HG03066 (cell line): ENCODE results near the gene ZBTB47.

Experiments
- ATAC-seq: cut with Tn5 transposase; IDR thresholded peaks from one replicate; pipeline ENCODE4 v1.9.1; 2021; ENCODE audit warnings: low read depth; ENCODE audit not compliant: unreplicated experiment

ZBTB47 gene

DNA sequence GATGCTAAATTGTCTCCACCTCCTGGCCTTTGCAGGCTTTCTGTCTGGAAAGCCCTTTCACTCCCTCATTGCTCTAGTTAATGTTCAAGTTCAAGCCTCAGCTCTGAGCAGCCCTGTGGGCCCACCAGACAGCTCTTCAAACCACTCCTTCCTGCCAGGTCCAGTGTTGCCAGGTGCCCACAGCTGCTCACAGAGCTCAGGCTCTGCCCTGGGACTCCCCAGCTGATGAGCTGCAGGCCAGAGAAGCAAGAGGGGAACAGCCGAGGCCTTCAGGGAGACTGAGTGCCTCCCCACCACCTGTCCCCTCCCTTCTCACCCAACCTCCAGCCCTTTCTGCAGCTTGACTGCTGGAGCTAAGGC, 1.3 kb upstream of the ZBTB47 start:
- ATAC-seq: no peak

DNA sequence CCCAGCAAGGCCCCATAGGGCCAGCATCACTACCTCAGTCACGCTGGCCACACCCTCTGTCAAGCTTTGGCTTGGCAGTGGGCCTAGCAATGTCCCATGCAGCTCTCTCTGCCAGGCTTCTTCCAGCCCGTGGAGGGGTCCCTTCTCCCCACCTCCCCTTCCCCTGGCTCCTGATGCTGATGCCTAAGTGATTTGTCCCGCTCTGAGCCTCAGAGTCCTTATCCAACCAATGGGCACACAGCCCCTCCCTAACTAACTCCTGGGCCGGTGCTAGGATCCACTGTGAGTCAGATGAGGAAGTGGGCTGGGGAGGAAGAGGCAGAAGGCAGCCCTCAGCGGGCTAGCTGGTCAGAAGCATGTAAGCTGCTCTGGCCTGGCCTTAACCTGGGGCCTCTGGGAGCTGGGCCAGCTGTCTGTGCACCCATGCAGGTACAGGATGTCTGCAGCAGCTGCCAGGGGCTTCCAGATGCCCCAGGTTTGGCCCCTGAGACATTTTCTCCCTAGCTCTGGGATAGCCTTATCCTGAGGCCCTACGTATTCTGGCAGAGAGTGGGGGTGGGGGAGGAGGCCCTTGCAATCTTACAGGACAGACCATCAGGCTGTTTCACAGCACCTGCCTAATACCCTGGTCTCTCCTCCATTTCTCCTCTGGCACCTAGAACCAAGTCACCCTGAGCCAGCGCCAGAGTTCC, 740 bp upstream of the ZBTB47 start:
- ATAC-seq: peak; percentile 64

DNA sequence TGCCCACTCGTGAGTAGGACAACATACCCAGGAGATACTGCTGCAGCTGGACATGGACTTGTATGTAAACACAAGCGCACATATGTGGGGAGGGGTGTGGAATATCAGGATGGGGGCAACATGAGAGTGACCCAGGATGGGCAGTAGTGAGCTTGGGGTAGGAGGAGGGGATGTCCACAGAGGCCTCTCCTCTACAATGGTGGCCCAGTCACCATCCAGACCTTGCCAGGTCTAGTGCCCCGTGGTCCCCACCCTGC, 266 bp upstream of the ZBTB47 start:
- no peak for ATAC-seq

DNA sequence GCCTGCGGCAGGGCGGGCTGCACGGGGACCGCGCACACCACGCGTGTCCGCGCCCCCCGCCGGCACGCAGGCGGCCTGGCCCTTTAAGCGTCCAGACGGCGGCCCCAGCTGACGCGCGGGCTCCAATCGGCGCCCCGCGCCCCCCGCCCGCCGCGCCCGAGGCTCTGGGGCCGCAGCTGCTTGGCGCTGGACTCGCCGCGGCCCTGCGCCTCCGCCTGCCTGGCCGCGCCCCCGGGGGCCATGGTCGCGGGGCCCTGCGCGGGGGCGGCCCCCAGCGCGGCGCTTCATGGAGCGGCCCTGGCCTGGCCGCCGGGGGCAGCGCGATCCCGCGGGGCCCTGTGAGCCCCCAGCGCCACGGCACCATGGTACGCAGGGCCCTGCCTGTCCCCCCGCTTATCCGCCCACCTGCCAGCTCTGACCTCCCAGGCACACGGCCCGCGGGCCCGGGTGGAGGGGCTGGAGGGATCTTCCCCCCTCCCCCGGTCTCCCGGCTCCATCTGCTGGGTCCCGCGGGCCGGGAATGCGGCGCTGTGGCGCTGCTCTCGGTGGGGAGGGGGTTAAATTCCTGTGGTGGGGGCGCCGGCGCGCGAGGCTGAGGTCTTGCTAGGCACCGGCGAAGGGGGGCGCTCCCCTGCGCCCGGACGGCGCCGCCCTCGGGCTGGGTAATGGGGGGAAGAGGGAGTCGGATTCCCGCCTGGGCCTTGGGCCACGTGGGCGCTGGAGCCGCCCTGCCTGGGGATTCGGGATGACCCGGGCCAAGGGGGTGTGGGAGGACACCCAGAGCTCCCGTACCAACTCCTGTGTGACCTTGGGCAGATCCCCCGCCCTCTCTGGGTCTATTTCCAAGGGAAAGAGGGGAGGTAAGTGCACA, 1.1 kb downstream of the ZBTB47 start:
- ATAC-seq: no peak

DNA sequence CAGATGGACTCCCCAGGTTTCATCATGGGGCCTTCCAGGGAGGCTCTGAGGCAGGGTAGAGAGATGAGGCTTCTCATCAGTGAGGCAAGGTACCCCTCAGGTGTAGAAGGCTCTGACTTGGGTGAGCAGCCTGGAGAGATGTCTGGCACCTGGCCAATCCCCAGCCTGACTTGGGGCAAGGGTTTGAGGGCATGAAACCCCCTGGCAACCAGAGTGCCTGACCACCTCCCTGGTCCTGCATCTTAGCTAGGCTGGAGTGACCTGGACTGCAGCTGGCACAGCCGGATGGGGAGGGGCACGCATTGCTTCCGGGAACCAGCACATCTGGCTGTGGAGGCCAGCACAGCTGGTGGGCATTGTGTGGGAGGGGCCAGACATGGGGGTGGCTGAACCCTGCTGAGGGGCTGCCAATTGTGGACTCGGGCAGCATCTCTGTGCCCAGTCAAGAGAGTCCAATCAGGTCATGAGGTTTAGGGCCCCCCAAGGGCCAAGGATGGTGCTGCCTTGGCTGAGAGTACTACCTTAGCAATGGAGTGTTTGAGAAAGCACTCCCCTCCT, 1.9 kb downstream of the ZBTB47 start:
- no peak for ATAC-seq

DNA sequence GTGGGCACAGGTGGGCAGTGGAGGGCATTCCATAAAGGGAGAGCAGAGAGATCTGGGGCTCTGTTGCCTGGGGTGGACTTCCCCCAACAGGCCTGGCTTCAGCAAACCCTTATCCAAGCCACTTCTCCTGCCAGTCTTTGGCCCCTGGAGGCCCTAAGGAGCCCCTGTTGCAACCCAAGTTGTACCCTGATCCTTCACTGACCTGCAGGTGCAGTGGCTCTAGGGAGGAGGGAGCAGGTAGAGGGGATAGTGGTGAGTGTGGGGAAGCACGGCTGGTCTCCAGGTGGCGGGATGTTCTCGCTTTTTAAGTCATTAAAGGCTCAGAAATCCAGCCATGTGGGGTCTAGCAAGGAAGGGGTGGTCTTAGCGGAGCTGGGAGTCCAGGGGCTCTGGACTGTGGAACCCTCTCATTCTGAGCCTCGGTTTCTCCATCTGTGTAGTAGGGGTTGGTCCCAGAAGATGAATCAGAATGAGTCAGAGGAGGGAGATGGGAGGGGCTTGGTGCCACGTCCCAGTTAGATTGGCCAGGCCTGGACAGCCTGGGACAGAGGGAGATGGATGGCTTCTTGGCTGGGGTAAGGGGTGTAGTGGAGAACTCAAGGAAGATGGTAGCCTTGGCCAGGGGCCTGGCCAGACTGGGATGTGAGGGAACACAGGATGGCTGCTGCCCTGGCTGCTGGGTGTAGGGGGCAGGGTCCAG, 2.6 kb downstream of the ZBTB47 start:
- ATAC-seq: no peak

DNA sequence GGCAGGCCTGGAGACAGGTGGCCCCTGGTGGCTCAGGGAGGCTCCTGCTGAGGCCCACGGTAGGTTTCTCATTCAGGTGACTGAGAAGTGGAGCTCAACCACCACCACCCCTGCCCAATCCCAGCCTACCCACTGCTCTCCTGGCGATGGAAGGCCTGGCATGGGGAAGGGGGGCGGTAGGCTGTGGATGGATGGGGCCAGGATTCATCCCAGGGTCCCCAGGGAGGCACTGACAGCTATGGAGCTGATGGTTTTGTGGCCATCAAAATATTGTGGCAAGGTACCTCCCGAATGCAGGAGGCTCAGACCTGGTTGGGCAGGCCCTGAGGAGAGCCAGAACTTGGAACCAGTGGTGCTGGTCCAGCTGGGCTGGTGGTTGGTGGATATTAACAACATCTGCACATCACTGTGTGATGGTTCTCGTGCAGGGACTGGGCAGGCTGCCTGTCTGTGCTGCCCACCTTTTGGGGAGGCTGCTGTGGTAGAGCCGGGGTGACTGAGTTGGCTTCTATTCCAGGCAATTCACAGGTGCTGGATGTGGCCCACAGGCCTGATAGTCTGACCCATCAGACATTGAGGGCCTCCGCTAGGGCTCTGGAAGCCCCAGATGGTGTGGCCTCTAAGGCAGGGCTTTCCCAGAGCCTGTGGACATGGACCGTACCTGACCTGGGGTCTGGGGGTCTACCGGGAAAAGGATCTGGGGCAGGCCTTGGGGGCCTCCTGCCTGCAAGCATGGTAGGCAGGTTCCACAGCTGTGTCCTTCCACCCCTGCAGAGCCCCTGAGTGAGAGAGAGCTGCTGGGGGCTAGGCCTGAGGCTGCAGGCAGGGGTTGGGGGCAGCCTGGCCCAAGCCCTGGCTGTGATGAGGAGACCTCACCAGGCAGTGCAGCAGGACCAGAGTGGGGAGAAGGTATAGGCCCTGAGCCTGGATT, 3.4 kb downstream of the ZBTB47 start:
- ATAC-seq: no peak

DNA sequence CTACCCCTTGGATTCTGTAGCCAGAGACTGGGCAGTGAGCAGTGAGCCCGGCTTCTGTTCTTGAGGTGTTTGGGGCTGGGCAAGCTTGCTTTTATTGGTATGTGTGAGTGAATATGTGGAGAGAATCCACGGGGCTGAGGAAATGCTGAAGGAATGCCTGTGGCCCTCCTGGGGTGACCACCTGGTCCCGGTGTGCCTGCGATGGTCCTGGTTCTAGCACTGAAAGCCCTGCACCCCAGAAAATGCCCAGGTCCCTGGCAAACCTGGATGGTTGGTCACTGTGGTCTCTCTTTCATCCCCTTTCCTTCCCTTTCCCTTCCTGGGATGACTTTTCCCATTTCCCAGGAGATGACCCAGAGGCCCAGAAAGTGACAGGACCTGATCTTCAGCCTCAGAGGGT, 4.2 kb downstream of the ZBTB47 start:
- no peak for ATAC-seq

DNA sequence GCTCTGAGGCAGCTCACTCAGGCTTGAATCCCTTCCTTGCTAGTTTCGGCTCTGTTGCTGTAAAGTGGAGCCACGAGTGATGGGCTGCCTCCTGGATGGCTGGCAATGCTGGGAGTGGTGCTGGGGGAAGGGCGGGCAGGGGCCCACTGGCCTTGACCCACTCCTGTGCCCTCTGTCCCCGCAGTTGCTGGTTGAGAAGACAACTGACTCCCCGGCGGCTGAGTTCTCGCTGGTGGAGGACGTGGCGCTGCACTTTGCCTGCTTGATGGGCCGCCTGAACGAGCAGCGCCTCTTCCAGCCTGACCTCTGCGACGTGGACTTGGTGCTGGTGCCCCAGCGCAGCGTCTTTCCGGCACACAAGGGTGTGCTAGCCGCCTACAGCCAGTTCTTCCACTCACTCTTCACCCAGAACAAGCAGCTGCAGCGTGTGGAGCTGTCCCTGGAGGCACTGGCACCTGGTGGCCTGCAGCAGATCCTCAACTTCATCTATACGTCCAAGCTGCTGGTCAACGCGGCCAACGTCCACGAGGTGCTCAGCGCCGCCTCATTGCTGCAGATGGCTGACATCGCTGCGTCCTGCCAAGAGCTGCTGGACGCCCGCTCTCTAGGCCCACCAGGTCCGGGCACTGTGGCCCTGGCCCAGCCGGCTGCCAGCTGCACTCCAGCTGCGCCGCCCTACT, 4.7 kb downstream of the ZBTB47 start:
- ATAC-seq: no peak

DNA sequence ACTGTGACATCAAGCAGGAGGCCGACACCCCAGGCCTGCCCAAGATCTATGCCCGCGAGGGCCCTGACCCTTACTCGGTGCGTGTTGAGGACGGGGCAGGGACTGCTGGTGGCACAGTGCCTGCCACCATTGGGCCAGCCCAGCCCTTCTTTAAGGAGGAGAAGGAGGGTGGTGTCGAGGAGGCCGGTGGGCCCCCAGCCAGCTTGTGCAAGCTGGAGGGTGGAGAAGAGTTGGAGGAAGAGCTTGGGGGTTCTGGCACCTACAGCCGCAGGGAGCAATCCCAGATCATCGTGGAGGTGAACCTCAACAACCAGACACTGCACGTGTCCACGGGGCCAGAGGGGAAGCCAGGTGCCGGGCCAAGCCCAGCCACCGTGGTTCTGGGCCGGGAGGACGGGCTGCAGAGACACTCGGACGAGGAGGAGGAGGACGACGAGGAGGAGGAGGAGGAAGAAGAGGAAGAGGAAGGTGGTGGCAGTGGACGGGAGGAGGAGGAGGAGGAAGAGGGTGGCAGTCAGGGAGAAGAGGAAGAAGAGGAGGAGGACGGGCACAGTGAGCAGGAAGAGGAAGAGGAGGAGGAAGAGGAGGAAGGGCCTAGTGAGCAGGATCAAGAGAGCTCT, 5.4 kb downstream of the ZBTB47 start:
- ATAC-seq: no peak

DNA sequence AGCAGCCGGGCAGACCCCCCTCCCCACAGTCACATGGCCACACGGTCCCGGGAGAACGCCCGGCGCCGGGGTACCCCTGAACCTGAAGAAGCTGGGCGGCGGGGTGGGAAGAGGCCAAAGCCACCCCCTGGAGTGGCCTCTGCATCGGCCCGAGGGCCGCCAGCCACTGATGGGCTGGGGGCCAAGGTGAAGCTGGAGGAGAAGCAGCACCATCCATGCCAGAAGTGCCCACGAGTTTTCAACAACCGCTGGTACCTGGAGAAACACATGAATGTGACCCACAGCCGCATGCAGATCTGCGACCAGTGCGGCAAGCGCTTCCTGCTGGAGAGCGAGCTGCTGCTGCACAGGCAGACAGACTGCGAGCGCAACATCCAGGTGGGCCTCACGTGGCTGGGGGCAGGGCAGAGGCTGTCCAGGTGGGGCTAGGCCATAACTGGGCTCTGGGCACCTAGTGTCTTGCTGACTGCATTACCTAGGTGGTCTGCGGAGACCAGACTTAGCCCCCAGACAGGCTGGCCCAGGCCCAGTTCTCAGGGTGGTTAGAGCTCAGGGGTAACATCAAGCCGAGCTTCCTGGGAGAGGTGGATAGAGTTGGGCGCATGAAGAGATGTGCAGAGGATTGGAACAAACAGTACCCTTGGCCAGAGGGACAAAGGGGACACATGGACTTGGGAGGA, 6.1 kb downstream of the ZBTB47 start:
- ATAC-seq: no peak

DNA sequence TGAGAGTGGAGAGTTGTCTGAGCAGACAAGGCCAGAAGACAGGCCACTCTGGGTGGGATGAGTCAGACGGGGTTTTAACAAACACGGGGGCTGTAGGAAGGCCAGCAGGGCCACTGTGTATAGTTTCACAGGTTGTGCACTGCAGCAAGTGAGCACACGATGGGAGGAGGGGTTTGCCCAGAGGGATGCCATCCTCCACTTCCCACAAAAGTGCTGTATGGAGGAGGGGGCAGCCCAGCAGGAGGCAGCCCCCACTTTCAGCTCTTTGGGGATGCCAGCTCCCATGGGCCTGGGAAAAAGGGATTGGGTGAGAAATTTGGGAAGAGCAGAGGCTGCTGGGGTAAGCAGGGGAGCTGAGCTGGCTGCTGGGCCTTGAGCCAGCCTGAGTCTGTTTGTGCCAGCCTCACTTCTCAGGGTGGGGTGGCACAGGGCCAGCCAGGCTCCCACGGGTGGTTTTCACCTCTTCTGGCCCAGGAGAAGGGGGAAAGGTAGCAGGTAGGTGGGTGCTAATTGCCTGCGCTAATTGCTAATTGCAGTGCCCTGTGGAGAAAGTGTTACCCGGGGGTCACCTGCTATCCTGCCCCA, 6.7 kb downstream of the ZBTB47 start:
- ATAC-seq: no peak

DNA sequence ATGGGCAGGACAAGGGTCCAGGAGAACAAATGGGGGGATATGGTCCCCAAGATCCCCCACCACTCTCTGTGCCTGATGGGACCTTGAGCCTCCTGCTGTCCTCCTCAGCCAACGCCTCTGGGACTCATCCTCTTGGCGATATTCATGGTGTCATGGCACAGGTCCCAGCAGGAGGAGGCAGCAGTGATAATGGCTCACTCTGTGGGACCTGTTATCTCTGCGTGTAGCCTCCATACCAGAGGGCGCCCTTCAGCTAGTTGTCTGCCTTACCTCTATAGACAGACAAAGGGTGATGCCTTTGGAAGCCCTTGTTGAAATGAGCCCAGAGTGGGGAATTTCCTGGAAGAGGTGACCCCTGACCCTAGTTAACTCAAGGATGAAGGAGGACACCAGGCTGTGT, 7.4 kb downstream of the ZBTB47 start:
- ATAC-seq: no peak

DNA sequence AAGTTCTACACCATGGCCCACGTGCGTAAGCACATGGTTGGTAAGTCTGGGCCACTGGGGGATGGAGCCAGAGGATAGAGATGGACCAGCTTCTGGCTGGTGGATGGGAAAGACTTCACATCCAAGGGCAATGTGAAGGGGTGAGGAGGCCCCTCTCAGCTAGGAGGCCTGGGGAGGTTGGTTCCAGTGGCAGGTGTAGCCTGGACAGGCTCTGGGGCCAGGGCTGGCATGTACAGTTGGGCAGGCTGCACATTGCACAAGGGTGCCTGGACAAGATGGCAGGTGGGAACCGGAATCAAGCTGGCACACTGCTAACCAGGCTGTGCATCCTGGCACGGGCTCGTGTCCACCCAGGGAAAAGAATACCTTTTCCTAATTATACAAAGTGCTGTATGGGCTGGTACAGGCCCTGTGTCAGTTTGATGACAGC, 8.1 kb downstream of the ZBTB47 start:
- no peak for ATAC-seq

DNA sequence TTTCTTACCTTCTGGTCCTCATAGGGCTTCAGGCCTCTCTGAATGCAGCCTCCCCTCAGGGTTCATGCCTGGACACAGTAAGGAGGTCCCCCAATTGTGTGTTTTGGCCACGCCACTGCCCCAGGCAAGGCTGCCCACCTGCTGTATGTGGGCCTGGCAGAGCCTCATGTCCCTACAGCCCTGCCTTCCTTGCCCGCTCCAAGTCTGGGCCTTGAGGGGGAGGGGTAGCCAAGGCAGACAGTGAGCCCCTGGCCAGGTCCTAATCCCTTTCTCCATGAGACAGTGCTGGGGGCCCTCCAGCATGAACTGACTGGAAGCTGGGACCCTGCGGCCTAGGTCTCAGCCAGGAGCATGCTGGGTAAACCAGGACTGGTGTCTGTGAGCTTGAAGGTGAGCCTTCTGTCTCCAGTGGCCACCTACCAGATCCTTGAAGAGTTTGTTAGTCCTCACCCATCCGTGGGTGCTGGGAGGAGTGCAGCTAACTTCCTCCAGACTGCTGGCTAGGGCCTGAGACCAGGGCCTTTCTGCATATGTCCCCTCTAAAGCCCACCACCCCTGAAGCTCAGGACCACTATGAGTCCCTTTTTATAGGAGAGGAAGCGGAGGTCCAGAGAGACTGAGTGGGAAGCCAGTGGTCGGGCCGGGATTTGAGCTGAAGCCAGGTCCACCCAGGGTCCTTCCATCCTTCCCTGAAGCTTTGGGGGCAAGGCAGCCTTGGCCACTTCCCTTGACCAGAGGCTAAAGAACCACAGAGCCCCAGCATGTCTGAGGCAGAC, 8.7 kb downstream of the ZBTB47 start:
- ATAC-seq: no peak

DNA sequence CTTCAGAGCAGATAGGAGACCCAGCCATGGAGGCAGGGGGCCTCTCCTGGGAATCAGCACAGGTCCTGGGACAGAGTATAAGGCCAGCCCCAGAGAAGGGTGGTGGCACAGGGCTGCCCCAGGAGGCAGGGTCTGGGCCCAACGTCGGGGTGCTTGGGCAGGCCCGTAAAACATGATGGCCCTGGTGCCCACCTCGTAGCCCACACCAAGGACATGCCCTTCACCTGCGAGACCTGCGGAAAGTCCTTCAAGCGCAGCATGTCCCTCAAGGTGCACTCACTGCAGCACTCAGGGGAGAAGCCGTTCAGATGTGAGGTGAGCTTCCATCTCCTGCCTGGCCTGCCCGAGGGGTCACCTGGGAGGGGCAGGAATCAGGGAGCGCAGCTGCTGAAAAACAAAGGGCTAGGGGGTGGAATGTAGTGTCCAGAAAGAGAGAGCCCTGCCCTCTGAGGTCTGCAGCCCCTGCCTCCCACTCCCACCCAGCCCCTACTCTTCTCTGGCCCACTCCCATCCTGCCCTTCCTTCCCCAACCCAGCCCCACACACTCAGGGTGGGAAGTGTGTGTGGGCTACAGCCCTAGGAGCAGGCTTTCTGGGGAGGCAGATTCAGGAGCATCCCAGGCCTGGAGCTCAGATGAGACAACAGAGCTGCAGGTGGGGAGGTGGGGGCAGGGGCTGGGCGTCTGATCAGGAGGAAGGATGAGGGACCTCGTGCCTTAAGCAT, 9.5 kb downstream of the ZBTB47 start:
- no peak for ATAC-seq
